Transverse colon (tissue), 4 donors: Measurements from ENCODE around the gene MPP2.

Experiments used
- CTCF ChIP-seq, 5 experiments: fragments of 200-600 bp in 3 of 5; fragments of 450-650 bp in 2 of 5; sonication (generic) in 3 of 5; IDR thresholded peaks; 1 replicate in 2 of 5; 2 replicates in 3 of 5; pipeline ENCODE4 v1.5.1; 2016 to 2017; ENCODE audit warnings: antibody characterized with exemption in 5 of 5, inconsistent platforms in 3 of 5, mild to moderate bottlenecking in 2 of 5, moderate library complexity in 1 of 5
- POLR2A ChIP-seq: fragments of 450-650 bp; IDR thresholded peaks from one replicate; pipeline ENCODE4 v1.6.1; 2016; ENCODE audit warnings: antibody characterized with exemption, mild to moderate bottlenecking, moderate library complexity
- POLR2AphosphoS5 ChIP-seq, 3 donors: sonication (generic); formaldehyde crosslinking; IDR thresholded peaks; one replicate each; pipeline ENCODE4 v1.6.1; 2016; ENCODE audit warnings: antibody characterized with exemption in 3 of 3

DNA sequence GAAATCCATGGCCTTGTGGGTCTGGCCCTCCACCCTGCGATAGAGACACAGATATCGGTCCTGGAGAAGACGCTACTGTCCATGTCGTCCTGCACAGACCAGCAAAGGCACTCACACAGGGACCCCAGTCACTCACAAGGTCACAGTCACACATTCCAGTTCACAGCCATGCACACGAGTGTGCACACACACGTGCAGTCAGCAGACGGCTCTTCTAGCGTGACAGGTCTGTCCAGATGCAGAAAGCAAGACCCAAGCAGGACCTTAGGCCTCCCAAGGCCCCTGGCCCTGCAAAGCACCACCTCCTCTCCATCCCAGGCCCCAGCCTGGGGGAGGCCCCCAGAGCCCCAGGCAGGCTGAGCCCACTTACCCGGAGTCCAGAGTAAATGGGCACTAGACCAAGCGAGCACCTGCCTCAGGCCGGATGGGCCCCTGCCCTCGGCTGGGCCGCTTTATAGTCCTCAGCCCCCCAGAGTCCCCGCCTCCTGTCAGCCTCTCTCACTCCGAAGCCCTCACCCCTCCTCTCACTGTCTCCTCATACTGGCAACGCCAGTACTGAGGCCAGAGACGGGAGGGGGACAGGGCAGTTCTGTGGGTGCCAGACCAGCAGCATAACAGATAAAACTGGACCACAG is 34.8 kb upstream of the MPP2 start, which contains the start of gene PPY:
- TF ChIP-seq POLR2AphosphoS5 (IDR thresholded peaks at IDR 0.05): no peak
- TF ChIP-seq POLR2A: no peak
- no peak for TF ChIP-seq CTCF (IDR thresholded peaks at IDR 0.05)
